Measurements from ENCODE around the gene CCK.

Gene CCK

GRCh38 chr3:42224658-42225421 is 41.1 kb downstream of the CCK start:
- DNase-seq, result no peak

- no peak for DNase-seq
These were observed 41.8 kb downstream of the CCK start for GRCh38 chr3:42224178-42224577.

GRCh38 chr3:42222942-42223693 is 42.9 kb downstream of the CCK start:
- DNase-seq, result no peak

GRCh38 chr3:42220436-42221121 is 45.4 kb downstream of the CCK start:
- DNase-seq, result no peak

- DNase-seq, result no peak
These were observed 49.1 kb downstream of the CCK start for GRCh38 chr3:42216931-42217333.

- no peak for DNase-seq
These were observed 49.7 kb downstream of the CCK start for GRCh38 chr3:42216302-42216701.

GRCh38 chr3:42214565-42215283 is 51.3 kb downstream of the CCK start:
- DNase-seq, result no peak

- no peak for DNase-seq
These were observed 51.9 kb downstream of the CCK start for GRCh38 chr3:42214064-42214463.

- no peak for DNase-seq
These were observed 52.6 kb downstream of the CCK start for GRCh38 chr3:42213417-42213816.

- no peak for DNase-seq
These were observed 55.3 kb downstream of the CCK start for GRCh38 chr3:42210726-42211125.

- DNase-seq, result no peak
These were observed 56.1 kb downstream of the CCK start for GRCh38 chr3:42209917-42210316.
